Esophagus muscularis mucosa (tissue), 4 donors: Measurements from ENCODE around the gene RBBP7. TPM values are rescaled to one million over a fixed set of nuclear protein-coding genes. Genes with fewer than 3 reads are reported as not detected.

Experiments
- DNase-seq: peaks from one replicate; pipeline ENCODE4 v3.0.0-alpha.2; 2017; ENCODE audit errors: extremely low spot score
- H3K27ac ChIP-seq, 4 donors: fragments of 200-600 bp; sonication (generic); replicated peaks in 1 of 4; 1 replicate in 3 of 4; 2 replicates in 1 of 4; pipeline ENCODE4 v1.5.1; 2016 to 2019; ENCODE audit warnings: mild to moderate bottlenecking in 1 of 4
- H3K27me3 ChIP-seq, 4 donors: fragments of 200-600 bp; sonication (generic); one replicate each; pipeline versions ENCODE4 v1.5.1 to v1.6.0; 2016 to 2019
- H3K36me3 ChIP-seq, 4 donors: fragments of 200-600 bp; sonication (generic); one replicate each; pipeline ENCODE4 v1.5.1; 2016 to 2019
- H3K4me1 ChIP-seq, 4 donors: fragments of 200-600 bp; sonication (generic); one replicate each; pipeline ENCODE4 v1.5.1; 2016 to 2019
- H3K4me3 ChIP-seq, 4 donors: fragments of 200-600 bp; sonication (generic); 1 replicate in 2 of 4; 2 replicates in 2 of 4; pipeline ENCODE4 v1.5.1; 2016 to 2019; ENCODE audit warnings: mild to moderate bottlenecking in 4 of 4, moderate library complexity in 1 of 4
- H3K9me3 ChIP-seq, 4 donors: fragments of 200-600 bp; sonication (generic); 1 replicate in 3 of 4; 2 replicates in 1 of 4; pipeline ENCODE4 v1.5.1; 2016 to 2019
- EP300 ChIP-seq: sonication (generic); formaldehyde crosslinking; IDR thresholded peaks from one replicate; pipeline ENCODE4 v1.6.1; 2017; ENCODE audit warnings: antibody characterized with exemption
- POLR2A ChIP-seq: fragments of 450-650 bp; IDR thresholded peaks from one replicate; pipeline ENCODE4 v1.6.1; 2017; ENCODE audit warnings: antibody characterized with exemption, moderate library complexity, mild to moderate bottlenecking, low read depth
- POLR2AphosphoS5 ChIP-seq, 2 donors: sonication (generic); formaldehyde crosslinking; IDR thresholded peaks; one replicate each; pipeline ENCODE4 v1.6.1; 2017; ENCODE audit warnings: antibody characterized with exemption in 2 of 2
- WGBS: methylation state at CpG from one replicate; pipeline ENCODE4 v1.1.5; 2018; 5-methylcytosine and 5-hydroxymethylcytosine counted together
- intact Hi-C: fragments of 100-400 bp; cut with DNase I; formaldehyde crosslinking; loops from one replicate; pipeline ENCODE4 v1.15.1; 2023
- total RNA-seq, 4 donors: library from RNA; depleted of rRNA; stranded (reverse); fragments of >200 nt; gene quantifications; one replicate each; pipeline versions ENCODE4 v1.1.0 to v1.2.1, GENCODE V29; 2016
- TF ChIP-seq, protein P1 (sequence below), 3 experiments: fragments of 200-600 bp in 2 of 3; fragments of 450-650 bp in 1 of 3; sonication (generic) in 2 of 3; IDR thresholded peaks; one replicate each; pipeline ENCODE4 v1.5.1; 2017 to 2019; ENCODE audit warnings: antibody characterized with exemption in 3 of 3, mild to moderate bottlenecking in 2 of 3, moderate library complexity in 1 of 3

Gene RBBP7
- total RNA-seq, 4 donors from 2014 or later: 105 to 150 (median 125) TPM

- intact Hi-C loops: no loop called here
- peak overlapping the region; percentile 53 to 70 (median 59) for H3K27ac ChIP-seq
- no peak for TF ChIP-seq POLR2AphosphoS5 (IDR thresholded peaks at IDR 0.05)
- TF ChIP-seq, protein P1, sequence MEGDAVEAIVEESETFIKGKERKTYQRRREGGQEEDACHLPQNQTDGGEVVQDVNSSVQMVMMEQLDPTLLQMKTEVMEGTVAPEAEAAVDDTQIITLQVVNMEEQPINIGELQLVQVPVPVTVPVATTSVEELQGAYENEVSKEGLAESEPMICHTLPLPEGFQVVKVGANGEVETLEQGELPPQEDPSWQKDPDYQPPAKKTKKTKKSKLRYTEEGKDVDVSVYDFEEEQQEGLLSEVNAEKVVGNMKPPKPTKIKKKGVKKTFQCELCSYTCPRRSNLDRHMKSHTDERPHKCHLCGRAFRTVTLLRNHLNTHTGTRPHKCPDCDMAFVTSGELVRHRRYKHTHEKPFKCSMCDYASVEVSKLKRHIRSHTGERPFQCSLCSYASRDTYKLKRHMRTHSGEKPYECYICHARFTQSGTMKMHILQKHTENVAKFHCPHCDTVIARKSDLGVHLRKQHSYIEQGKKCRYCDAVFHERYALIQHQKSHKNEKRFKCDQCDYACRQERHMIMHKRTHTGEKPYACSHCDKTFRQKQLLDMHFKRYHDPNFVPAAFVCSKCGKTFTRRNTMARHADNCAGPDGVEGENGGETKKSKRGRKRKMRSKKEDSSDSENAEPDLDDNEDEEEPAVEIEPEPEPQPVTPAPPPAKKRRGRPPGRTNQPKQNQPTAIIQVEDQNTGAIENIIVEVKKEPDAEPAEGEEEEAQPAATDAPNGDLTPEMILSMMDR (IDR thresholded peaks at IDR 0.05): no peak
- TF ChIP-seq POLR2A: no peak
- no peak for TF ChIP-seq EP300
- H3K9me3 ChIP-seq: no peaks in the 10 kb centered on the region
- no peak for DNase-seq
- H3K36me3 ChIP-seq: peaks cover 0 to 63% (median 31%) of the 10 kb centered on the region in 4 donors
- no peak overlapping the region for H3K4me3 ChIP-seq
- no peaks in the 10 kb centered on the region for H3K27me3 ChIP-seq
- WGBS: 86% methylated on average over 5 of the region's 5 CpGs
- H3K4me1 ChIP-seq: peaks cover 4 to 34% (median 30%) of the 10 kb centered on the region in 4 donors
Measured at GRCh38 chrX:16839219-16839851, 30.8 kb downstream of the RBBP7 start.

- Histone ChIP-seq H3K36me3 (peaks cover 0 to 72% (median 33%) of the 10 kb centered on the region in 4 donors), H3K27me3 (no peaks in the 10 kb centered on the region), H3K9me3 (no peaks in the 10 kb centered on the region), H3K4me1 (peaks cover 4 to 30% (median 28%) of the 10 kb centered on the region in 4 donors), H3K4me3 (no peak overlapping the region), H3K27ac (peak overlapping the region; percentile 53 to 70 (median 66))
- DNase-seq: no peak
- 67% methylated on average over 9 of the region's 11 CpGs for WGBS
- TF ChIP-seq POLR2AphosphoS5 (IDR thresholded peaks at IDR 0.05): peak; percentile 3 to 47
- TF ChIP-seq EP300: no peak
- TF ChIP-seq, protein P1 (IDR thresholded peaks at IDR 0.05): no peak
- TF ChIP-seq POLR2A: no peak
- intact Hi-C loops: no loop called here
Measured at GRCh38 chrX:16838202-16839066, 31.7 kb downstream of the RBBP7 start.

DNA sequence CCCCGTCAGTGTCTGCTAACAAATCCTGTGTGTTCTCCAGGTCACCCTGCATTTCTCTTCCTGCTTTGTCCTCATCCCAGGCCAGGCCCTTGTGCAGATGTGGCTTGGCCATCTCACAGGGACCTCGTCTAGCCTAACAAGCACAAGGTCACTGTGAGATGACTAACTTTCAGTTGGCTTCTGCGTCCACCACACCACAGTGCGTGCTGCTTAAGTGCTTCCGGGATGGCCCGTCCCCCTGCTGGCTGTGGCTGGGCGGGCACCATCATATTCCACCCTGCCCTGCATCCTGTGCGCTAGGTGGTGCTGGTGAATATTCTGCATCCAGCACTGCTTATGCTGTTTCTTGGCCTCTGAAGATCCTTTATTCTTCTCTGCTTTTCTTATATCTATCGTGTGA is 33.8 kb downstream of the RBBP7 start:
- Histone ChIP-seq H3K27ac (peak overlapping the region in 3 of 4 donors; percentile 8 to 46 (median 31)), H3K4me3 (no peak overlapping the region), H3K9me3 (no peaks in the 10 kb centered on the region), H3K4me1 (peaks cover 4 to 22% (median 21%) of the 10 kb centered on the region in 4 donors), H3K36me3 (peaks cover 0 to 76% (median 39%) of the 10 kb centered on the region in 4 donors), H3K27me3 (no peaks in the 10 kb centered on the region)
- intact Hi-C loops: no loop called here
- TF ChIP-seq POLR2A: no peak
- TF ChIP-seq, protein P1 (IDR thresholded peaks at IDR 0.05): peak in 2 of 3 experiments; percentile 22 to 48
- peak in 1 of 2 donors; percentile 9 for TF ChIP-seq POLR2AphosphoS5 (IDR thresholded peaks at IDR 0.05)
- TF ChIP-seq EP300: no peak
- no peak for DNase-seq
- WGBS: 81% methylated on average over 9 of the region's 9 CpGs

GRCh38 chrX:16834806-16835205 is 35.4 kb downstream of the RBBP7 start:
- DNase-seq: no peak
- H3K9me3 ChIP-seq: no peaks in the 10 kb centered on the region
- H3K27me3 ChIP-seq: no peaks in the 10 kb centered on the region
- H3K36me3 ChIP-seq: peaks cover 0 to 63% (median 36%) of the 10 kb centered on the region in 4 donors
- intact Hi-C loops: no loop called here
- no peak for TF ChIP-seq EP300
- TF ChIP-seq, protein P1 (IDR thresholded peaks at IDR 0.05): no peak
- no peak for TF ChIP-seq POLR2A
- no peak for TF ChIP-seq POLR2AphosphoS5 (IDR thresholded peaks at IDR 0.05)
- H3K4me3 ChIP-seq: no peak overlapping the region
- H3K27ac ChIP-seq: peak overlapping the region; percentile 1 to 42 (median 30)
- WGBS: 85% methylated on average over 6 of the region's 6 CpGs
- peaks cover 4 to 20% (median 17%) of the 10 kb centered on the region in 4 donors for H3K4me1 ChIP-seq
